Nephron progenitor cell (in vitro differentiated cells): Measurements from ENCODE around the gene VAV1.
A peak's percentile ranks its signal among the peaks of the same experiment; 100 is the strongest.

ENCODE experiments used
- DNase-seq: peaks from one replicate; pipeline ENCODE4 v3.0.0; 2021
- H3K27ac Mint-ChIP-seq: 2 replicates; pipeline ENCODE4 v1.8.0; 2021; ENCODE audit warnings: mild to moderate bottlenecking, moderate library complexity, mixed read lengths
- H3K27me3 Mint-ChIP-seq: 2 replicates; pipeline ENCODE4 v1.8.0; 2021; ENCODE audit warnings: mild to moderate bottlenecking, low read depth, mixed read lengths; ENCODE audit not compliant: poor library complexity
- H3K36me3 Mint-ChIP-seq: 2 replicates; pipeline ENCODE4 v1.8.0; 2021; ENCODE audit warnings: low read depth, mixed read lengths
- H3K4me1 Mint-ChIP-seq: 2 replicates; pipeline ENCODE4 v1.8.0; 2021; ENCODE audit warnings: mixed read lengths
- H3K4me3 Mint-ChIP-seq: 2 replicates; pipeline ENCODE4 v1.8.0; 2021; ENCODE audit warnings: mild to moderate bottlenecking, moderate library complexity, mixed read lengths
- H3K9me3 Mint-ChIP-seq: 2 replicates; pipeline ENCODE4 v1.8.0; 2021; ENCODE audit warnings: mild to moderate bottlenecking, moderate library complexity, mixed read lengths
- CTCF ChIP-seq: fragments of 200-600 bp; sonication (generic); IDR thresholded peaks from 2 replicates; pipeline ENCODE4 v1.5.0; 2021; ENCODE audit warnings: antibody characterized with exemption

The VAV1 gene

DNA sequence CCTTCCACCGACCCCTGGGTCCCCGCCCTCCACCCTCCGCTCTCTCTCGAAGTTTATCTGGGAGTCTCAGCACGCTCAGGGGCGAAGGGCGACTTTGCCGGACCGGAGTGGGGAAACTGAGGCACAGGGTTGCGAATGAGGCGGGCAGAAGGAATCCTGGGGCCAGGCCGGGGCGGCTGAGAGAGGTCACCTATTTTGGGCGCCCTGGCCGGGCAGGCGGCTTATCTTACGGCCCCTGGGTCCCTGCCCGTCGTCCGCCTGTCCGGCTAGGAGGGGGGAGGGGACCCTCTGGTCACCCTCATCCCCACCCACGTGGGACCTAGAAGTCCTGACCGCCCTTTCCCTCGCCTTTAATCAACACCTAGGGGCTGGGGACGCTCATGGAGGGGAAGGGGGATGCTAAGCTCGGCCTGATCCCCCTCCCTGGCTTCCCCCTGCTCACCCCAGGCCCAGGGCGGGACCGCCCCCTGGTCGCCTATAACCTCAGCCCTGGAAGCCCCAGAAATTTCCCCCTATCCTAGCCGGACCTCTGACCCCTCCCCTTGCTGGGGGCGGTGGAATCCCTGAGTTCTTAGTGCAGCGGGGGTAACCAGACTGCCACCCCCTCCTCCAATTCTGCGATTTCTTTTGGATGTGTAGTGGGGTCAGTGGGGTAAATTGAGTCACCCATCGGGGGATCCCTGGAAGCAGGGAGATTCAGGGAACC lies 32.5 kb upstream of the VAV1 start:
- no peaks in the 10 kb centered on the region for H3K27me3 Mint-ChIP-seq
- DNase-seq, result peak; percentile 48
- H3K36me3 Mint-ChIP-seq, result peaks cover 18% of the 10 kb centered on the region
- H3K27ac Mint-ChIP-seq, result no peak overlapping the region
- no peak for TF ChIP-seq CTCF
- peaks cover 77% of the 10 kb centered on the region for H3K4me1 Mint-ChIP-seq
- H3K9me3 Mint-ChIP-seq, result no peaks in the 10 kb centered on the region
- H3K4me3 Mint-ChIP-seq, result peak overlapping the region; percentile 88

DNA sequence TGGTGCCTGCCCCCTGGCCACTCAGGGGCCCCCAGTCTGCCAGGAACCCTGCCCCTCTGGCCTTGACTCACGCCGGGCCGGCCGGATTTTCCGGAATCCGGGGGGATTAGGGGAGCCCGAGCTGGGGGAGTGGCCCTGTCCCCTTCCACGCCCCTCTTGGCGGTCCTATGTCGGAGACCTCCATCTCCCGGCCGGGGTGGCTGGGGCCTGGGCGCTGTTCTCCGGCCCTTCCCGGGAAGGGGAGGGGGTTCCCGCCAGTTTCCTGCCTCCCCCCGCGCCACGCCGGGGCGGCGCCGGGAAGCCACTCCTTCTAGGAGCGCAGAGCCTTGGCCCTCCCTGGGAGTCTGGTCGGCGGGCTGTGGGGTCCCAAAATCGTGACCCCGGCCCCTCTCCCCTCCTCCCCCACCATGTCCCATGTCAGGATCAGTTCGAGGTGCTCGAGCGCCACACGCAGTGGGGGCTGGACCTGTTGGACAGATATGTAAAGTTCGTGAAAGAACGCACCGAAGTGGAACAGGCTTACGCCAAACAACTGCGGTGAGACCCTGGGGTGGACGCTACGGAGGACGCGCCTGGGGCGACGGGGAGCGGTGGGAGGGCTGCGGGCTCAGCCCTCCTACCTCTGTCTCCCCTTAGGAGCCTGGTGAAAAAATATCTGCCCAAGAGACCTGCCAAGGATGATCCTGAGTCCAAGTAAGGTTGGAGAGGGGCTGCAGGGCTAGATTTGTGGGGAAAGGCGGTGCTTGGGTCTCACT lies 31.7 kb upstream of the VAV1 start:
- H3K4me1 Mint-ChIP-seq, result peaks cover 77% of the 10 kb centered on the region
- TF ChIP-seq CTCF, result no peak
- peaks cover 25% of the 10 kb centered on the region for H3K36me3 Mint-ChIP-seq
- H3K27ac Mint-ChIP-seq, result no peak overlapping the region
- H3K27me3 Mint-ChIP-seq, result no peaks in the 10 kb centered on the region
- no peaks in the 10 kb centered on the region for H3K9me3 Mint-ChIP-seq
- DNase-seq, result peak; percentile 63
- H3K4me3 Mint-ChIP-seq, result peak overlapping the region; percentile 88

- H3K27ac Mint-ChIP-seq, result peak overlapping the region; percentile 69
- no peak for TF ChIP-seq CTCF
- H3K4me1 Mint-ChIP-seq, result peaks cover 67% of the 10 kb centered on the region
Measured at GRCh38 chr19:6743066-6743465, 29.4 kb upstream of the VAV1 start.

GRCh38 chr19:6743714-6744380 lies 28.7 kb upstream of the VAV1 start:
- H3K27ac Mint-ChIP-seq, result peak overlapping the region; percentile 99
- H3K27me3 Mint-ChIP-seq, result no peaks in the 10 kb centered on the region
- H3K4me3 Mint-ChIP-seq, result peak overlapping the region; percentile 47
- peaks cover 59% of the 10 kb centered on the region for H3K4me1 Mint-ChIP-seq
- TF ChIP-seq CTCF, result no peak
- peaks cover 54% of the 10 kb centered on the region for H3K36me3 Mint-ChIP-seq
- no peaks in the 10 kb centered on the region for H3K9me3 Mint-ChIP-seq
- DNase-seq, result no peak

More at GRCh38 chr19:6743066-6743465, 29.4 kb upstream of the VAV1 start:
- Mint-ChIP-seq H3K27me3 (no peaks in the 10 kb centered on the region), H3K36me3 (peaks cover 47% of the 10 kb centered on the region), H3K4me3 (peak overlapping the region; percentile 63), H3K9me3 (no peaks in the 10 kb centered on the region)
- no peak for DNase-seq

- Mint-ChIP-seq H3K27me3 (no peaks in the 10 kb centered on the region), H3K36me3 (peaks cover 62% of the 10 kb centered on the region), H3K9me3 (no peaks in the 10 kb centered on the region), H3K27ac (peak overlapping the region; percentile 99), H3K4me3 (peak overlapping the region; percentile 47), H3K4me1 (peaks cover 54% of the 10 kb centered on the region)
- DNase-seq, result no peak
- no peak for TF ChIP-seq CTCF
Measured at GRCh38 chr19:6744381-6745301, 27.9 kb upstream of the VAV1 start.
